IPS-20b (cell line): ENCODE measurements around the gene SHISA9.
"Not testable (repeated sequence)": the region's sequence is repeated elsewhere in the genome, so short reads cannot be mapped to it uniquely, and the experiment has no call there.

Experiments
- H3K27ac ChIP-seq: one replicate; pipeline ENCODE4 v1.5.1; 2013; ENCODE audit warnings: low read length
- H3K27me3 ChIP-seq: 2 replicates; pipeline ENCODE4 v1.6.1; 2013; ENCODE audit warnings: mild to moderate bottlenecking, low read length, inconsistent platforms; ENCODE audit not compliant: insufficient read depth
- H3K36me3 ChIP-seq: 2 replicates; pipeline ENCODE4 v1.6.1; 2013; ENCODE audit warnings: low read depth, mild to moderate bottlenecking, inconsistent platforms, low read length, moderate library complexity; ENCODE audit not compliant: insufficient read depth
- H3K4me1 ChIP-seq: 2 replicates; pipeline ENCODE4 v1.6.1; 2013; ENCODE audit warnings: mild to moderate bottlenecking, control low read depth, inconsistent platforms, low read length, moderate library complexity; ENCODE audit not compliant: insufficient read depth
- H3K4me3 ChIP-seq: 2 replicates; pipeline ENCODE4 v1.5.1; 2013; ENCODE audit warnings: mild to moderate bottlenecking, low read length, inconsistent platforms
- H3K9ac ChIP-seq: 2 replicates; pipeline ENCODE4 v1.6.1; 2013; ENCODE audit warnings: low read depth, mild to moderate bottlenecking, inconsistent platforms, low read length, moderate library complexity
- H3K9me3 ChIP-seq: 2 replicates; pipeline ENCODE4 v1.6.1; 2013; ENCODE audit warnings: mild to moderate bottlenecking, low read depth, low read length, inconsistent platforms; ENCODE audit not compliant: insufficient read depth

The SHISA9 gene

DNA sequence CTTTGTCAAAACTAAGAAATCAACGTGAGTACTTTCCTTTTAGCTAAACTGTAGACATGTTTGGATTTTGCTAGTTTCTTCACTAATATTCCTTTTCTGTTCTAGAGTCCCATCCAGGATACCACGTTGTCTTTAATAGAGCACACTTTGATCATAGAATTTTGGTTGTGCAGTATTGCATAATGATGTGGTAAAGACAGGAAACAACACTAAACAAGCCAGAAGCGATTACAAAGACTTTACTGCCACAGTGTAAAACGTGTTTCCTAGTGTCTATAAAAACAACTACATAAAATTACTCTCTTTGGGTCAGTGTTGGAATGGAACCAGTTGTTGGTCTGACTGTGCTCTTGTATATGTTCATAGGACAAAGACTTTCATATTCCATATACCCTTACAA, 19.3 kb downstream of the SHISA9 start:
- Histone ChIP-seq H3K9me3 (no peaks in the 10 kb centered on the region), H3K27ac (no peak overlapping the region)

DNA sequence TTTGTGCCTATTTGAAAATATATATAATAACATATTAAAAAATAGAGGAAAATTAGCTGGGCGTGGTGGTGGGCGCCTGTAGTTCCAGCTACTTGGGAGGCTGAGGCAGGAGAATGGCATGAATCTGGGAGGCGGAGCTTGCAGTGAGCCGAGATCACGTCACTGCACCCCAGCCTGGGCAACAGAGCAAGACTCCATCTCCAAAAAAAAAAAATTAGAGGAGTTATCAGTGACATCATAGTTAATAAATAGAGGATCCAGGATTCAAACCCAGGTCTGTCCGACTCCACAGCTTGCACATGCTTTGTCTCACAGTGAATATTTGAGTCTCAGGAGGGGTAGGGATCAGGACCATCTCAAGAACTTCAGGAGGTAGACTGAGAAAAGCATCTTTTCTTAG, 22.2 kb downstream of the SHISA9 start:
- H3K9ac ChIP-seq, H3K9me3 ChIP-seq, H3K27me3 ChIP-seq, H3K4me1 ChIP-seq, H3K4me3 ChIP-seq, H3K27ac ChIP-seq: not testable (repeated sequence)
- peaks cover 12% of the 10 kb centered on the region; the same call in 1 of the 2 replicates for H3K36me3 ChIP-seq

More for the DNA sequence above, 19.3 kb downstream of the SHISA9 start:
- peaks cover 14% of the 10 kb centered on the region for H3K4me1 ChIP-seq
- no peaks in the 10 kb centered on the region for H3K27me3 ChIP-seq
- H3K4me3 ChIP-seq = no peak overlapping the region
- H3K9ac ChIP-seq = no peak overlapping the region
- peaks cover 17% of the 10 kb centered on the region; the same call in 1 of the 2 replicates for H3K36me3 ChIP-seq

- Histone ChIP-seq H3K4me3 (no peak overlapping the region), H3K4me1 (no peaks in the 10 kb centered on the region), H3K9me3 (no peaks in the 10 kb centered on the region), H3K27me3 (no peaks in the 10 kb centered on the region), H3K9ac (no peak overlapping the region), H3K27ac (no peak overlapping the region), H3K36me3 (peaks cover 6% of the 10 kb centered on the region; the same call in 1 of the 2 replicates)
Measured at GRCh38 chr16:12925026-12925800, 23.8 kb downstream of the SHISA9 start.

DNA sequence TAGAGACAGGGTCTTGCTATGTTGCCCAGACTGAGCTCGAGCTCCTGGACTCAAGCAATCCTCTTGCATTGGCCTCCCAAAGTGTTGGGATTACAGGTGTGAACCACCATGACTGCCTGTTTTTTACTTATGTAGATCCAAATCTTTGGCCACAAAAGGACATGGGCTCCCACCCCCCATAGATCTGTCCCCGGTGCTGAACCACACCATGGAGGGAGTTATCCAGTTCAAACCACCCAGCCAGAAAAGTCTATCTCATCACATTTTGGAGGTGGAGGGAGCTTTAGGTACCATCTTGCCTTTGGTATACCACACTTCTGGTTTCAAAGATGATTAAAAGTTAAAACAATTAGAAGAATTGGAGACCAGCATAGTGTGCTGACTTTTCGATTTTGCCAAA, 26.2 kb downstream of the SHISA9 start:
- Histone ChIP-seq H3K27me3 (no peaks in the 10 kb centered on the region), H3K4me1 (no peaks in the 10 kb centered on the region), H3K9me3 (no peaks in the 10 kb centered on the region), H3K4me3 (no peak overlapping the region), H3K27ac (no peak overlapping the region), H3K9ac (no peak overlapping the region), H3K36me3 (no peaks in the 10 kb centered on the region)

GRCh38 chr16:12930881-12931280, 29.5 kb downstream of the SHISA9 start:
- Histone ChIP-seq H3K4me1 (no peaks in the 10 kb centered on the region), H3K4me3 (no peak overlapping the region), H3K27ac (no peak overlapping the region), H3K9me3 (no peaks in the 10 kb centered on the region), H3K27me3 (no peaks in the 10 kb centered on the region), H3K9ac (no peak overlapping the region), H3K36me3 (no peaks in the 10 kb centered on the region)

GRCh38 chr16:12936391-12936790, 35.0 kb downstream of the SHISA9 start:
- H3K4me3 ChIP-seq = no peak overlapping the region
- H3K27me3 ChIP-seq = no peaks in the 10 kb centered on the region
- no peak overlapping the region for H3K27ac ChIP-seq
- peaks cover 6% of the 10 kb centered on the region for H3K4me1 ChIP-seq
- H3K9ac ChIP-seq = no peak overlapping the region
- H3K9me3 ChIP-seq = no peaks in the 10 kb centered on the region
- no peaks in the 10 kb centered on the region for H3K36me3 ChIP-seq

DNA sequence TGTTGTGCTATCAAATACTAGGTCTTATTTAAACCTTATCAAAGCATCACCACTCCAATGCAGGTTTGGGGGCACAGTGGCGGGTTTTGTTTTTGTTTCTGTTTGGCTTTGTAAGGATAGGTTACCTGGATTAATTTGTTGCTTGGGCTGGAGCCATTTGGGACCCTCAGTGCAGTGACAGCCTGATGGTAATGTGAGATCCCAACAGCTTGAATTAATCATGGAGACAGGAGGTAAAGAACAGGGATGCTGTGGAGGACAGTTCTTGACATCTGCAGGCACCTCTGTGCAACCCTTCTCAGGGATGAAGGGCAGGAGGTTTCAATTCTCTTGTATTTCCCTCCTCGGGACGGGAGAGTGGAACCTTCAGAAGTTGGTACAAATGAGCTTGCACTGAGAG, 40.5 kb downstream of the SHISA9 start:
- Histone ChIP-seq H3K36me3 (no peaks in the 10 kb centered on the region), H3K4me1 (peaks cover 6% of the 10 kb centered on the region), H3K9me3 (no peaks in the 10 kb centered on the region), H3K27me3 (no peaks in the 10 kb centered on the region), H3K27ac (no peak overlapping the region), H3K4me3 (no peak overlapping the region), H3K9ac (no peak overlapping the region)

- no peaks in the 10 kb centered on the region for H3K36me3 ChIP-seq
- H3K9me3 ChIP-seq = no peaks in the 10 kb centered on the region
- H3K27ac ChIP-seq = no peak overlapping the region
- H3K9ac ChIP-seq = no peak overlapping the region
- no peaks in the 10 kb centered on the region for H3K27me3 ChIP-seq
- H3K4me1 ChIP-seq = peaks cover 6% of the 10 kb centered on the region
- H3K4me3 ChIP-seq = no peak overlapping the region
Measured at GRCh38 chr16:12942861-12943260, 41.5 kb downstream of the SHISA9 start.

DNA sequence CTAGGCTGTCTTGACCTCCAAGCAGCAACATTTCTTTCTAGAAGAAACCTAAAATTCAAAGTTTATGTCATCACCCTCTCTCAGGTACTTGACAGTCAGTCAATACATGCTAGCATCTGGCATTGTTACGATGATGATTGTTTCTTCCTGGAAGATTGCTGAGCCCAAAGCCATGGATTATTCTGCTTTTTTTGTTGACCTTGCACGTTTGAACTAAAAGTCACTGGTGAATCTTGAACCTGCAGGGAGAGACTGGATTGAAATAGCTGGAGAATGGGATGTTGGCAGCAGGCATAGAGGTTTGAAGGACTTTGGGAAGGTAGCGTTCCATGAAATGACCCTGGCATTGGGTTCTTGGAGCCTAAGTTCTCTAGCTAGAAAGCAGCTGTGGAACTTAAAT, 42.9 kb downstream of the SHISA9 start:
- peaks cover 9% of the 10 kb centered on the region for H3K4me1 ChIP-seq
- no peaks in the 10 kb centered on the region for H3K36me3 ChIP-seq
- no peaks in the 10 kb centered on the region for H3K9me3 ChIP-seq
- no peaks in the 10 kb centered on the region for H3K27me3 ChIP-seq
- H3K9ac ChIP-seq = no peak overlapping the region
- H3K27ac ChIP-seq = no peak overlapping the region
- H3K4me3 ChIP-seq = no peak overlapping the region

DNA sequence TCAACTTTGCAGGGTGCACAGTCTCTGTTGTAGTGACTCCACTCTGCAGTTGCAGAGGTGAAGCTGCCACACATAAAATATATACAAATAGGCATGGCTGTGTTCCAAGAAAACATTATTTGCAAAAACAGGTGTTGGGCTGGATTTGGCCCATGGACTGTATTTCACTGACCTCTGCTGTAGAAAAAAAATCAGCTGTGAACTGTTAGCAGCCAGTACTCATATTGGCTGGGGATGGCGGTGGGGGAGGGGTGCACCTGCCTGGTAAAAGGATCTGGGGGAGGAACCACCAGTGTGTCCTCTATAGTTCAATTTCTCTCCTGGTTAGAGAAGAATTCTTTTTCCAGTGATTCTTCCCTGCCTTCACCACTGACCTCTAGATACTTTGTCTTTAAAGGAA, 50.0 kb downstream of the SHISA9 start:
- Histone ChIP-seq H3K9me3 (no peaks in the 10 kb centered on the region), H3K4me1 (peaks cover 9% of the 10 kb centered on the region; the same call in 1 of the 2 replicates), H3K27ac (no peak overlapping the region), H3K36me3 (no peaks in the 10 kb centered on the region), H3K9ac (no peak overlapping the region; the same call in 1 of the 2 replicates), H3K4me3 (no peak overlapping the region), H3K27me3 (no peaks in the 10 kb centered on the region)

DNA sequence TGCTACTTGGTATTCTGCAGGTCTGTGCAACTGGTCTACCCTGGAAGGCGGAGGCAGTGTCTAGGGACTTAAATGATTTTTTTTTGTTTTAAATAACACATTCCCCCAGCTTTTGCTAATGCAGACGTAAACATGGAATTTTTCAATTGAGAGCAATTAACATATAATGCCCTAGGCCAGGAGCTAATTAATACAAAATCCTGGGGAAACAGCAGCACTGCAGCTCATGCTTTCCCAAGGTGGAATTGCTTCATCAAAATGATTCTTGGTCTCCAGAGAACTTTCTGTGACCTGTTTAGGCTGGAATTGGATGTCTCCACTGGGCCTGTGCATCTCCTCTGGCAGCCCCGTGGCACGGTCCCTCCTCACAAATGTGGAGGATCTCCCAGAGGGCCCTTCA, 50.6 kb downstream of the SHISA9 start:
- Histone ChIP-seq H3K9ac (no peak overlapping the region), H3K4me1 (peaks cover 9% of the 10 kb centered on the region; the same call in 1 of the 2 replicates), H3K27ac (no peak overlapping the region), H3K27me3 (no peaks in the 10 kb centered on the region), H3K9me3 (no peaks in the 10 kb centered on the region), H3K4me3 (no peak overlapping the region), H3K36me3 (no peaks in the 10 kb centered on the region)

GRCh38 chr16:12958366-12958765, 57.0 kb downstream of the SHISA9 start:
- H3K9me3 ChIP-seq = no peaks in the 10 kb centered on the region
- no peak overlapping the region for H3K9ac ChIP-seq
- H3K4me3 ChIP-seq = no peak overlapping the region
- no peaks in the 10 kb centered on the region for H3K27me3 ChIP-seq
- H3K4me1 ChIP-seq = no peaks in the 10 kb centered on the region
- no peaks in the 10 kb centered on the region for H3K36me3 ChIP-seq
- H3K27ac ChIP-seq = no peak overlapping the region
